GM04503 (cell line): ENCODE measurements around the gene HTATIP2.
A peak's percentile ranks its signal among the peaks of the same experiment; 100 is the strongest.
"Not testable (repeated sequence)": the region's sequence is repeated elsewhere in the genome, so short reads cannot be mapped to it uniquely, and the experiment has no call there.

Source experiments
- DNase-seq: peaks from one replicate; pipeline ENCODE4 v3.0.0-alpha.2; 2012; ENCODE audit warnings: low read depth

HTATIP2 gene

GRCh38 chr11:20363500-20364340, at the start of gene HTATIP2:
Gene HTATIP2 (plus strand): TSS chr11:20363714. CDS start chr11:20364238, 524 bp downstream.
- no peak for DNase-seq

- DNase-seq, result no peak
Measured at GRCh38 chr11:20315800-20316199, 47.7 kb upstream of the HTATIP2 start.

GRCh38 chr11:20321177-20321576, 42.3 kb upstream of the HTATIP2 start:
- DNase-seq, result no peak

- no peak for DNase-seq
Measured at GRCh38 chr11:20327377-20327935, 36.1 kb upstream of the HTATIP2 start.

GRCh38 chr11:20336056-20336455, 27.5 kb upstream of the HTATIP2 start:
- no peak for DNase-seq

GRCh38 chr11:20337526-20338154, 25.9 kb upstream of the HTATIP2 start:
- no peak for DNase-seq

GRCh38 chr11:20342347-20343141, 21.0 kb upstream of the HTATIP2 start:
- no peak for DNase-seq

GRCh38 chr11:20351136-20351535, 12.4 kb upstream of the HTATIP2 start:
- DNase-seq, result no peak

GRCh38 chr11:20351751-20352262, 11.7 kb upstream of the HTATIP2 start:
- DNase-seq, result no peak

- no peak for DNase-seq
Measured at GRCh38 chr11:20353829-20354434, 9.6 kb upstream of the HTATIP2 start.

- DNase-seq, result no peak
Measured at GRCh38 chr11:20355221-20356219, 8.0 kb upstream of the HTATIP2 start.

GRCh38 chr11:20357150-20357549, 6.4 kb upstream of the HTATIP2 start:
- DNase-seq, result no peak

GRCh38 chr11:20360650-20361049, 2.9 kb upstream of the HTATIP2 start:
- no peak for DNase-seq

GRCh38 chr11:20362481-20362880, 1.0 kb upstream of the HTATIP2 start:
- no peak for DNase-seq

GRCh38 chr11:20363149-20363499, 390 bp upstream of the HTATIP2 start:
- DNase-seq, result no peak

GRCh38 chr11:20364341-20364792, 853 bp downstream of the HTATIP2 start:
- no peak for DNase-seq

GRCh38 chr11:20365465-20365864, 2.0 kb downstream of the HTATIP2 start:
- not testable (repeated sequence) for DNase-seq

- peak; percentile 71 for DNase-seq
Measured at GRCh38 chr11:20367313-20367948, 3.9 kb downstream of the HTATIP2 start.

GRCh38 chr11:20368438-20368837, 4.9 kb downstream of the HTATIP2 start:
- no peak for DNase-seq

GRCh38 chr11:20369826-20370225, 6.3 kb downstream of the HTATIP2 start:
- no peak for DNase-seq
